Hematopoietic multipotent progenitor cell (in vitro differentiated cells): ENCODE results near the gene MET. TPM values are rescaled to one million over a fixed set of nuclear protein-coding genes. Genes with fewer than 3 reads are reported as not detected.
"Not testable (repeated sequence)": the region's sequence is repeated elsewhere in the genome, so short reads cannot be mapped to it uniquely, and the experiment has no call there.

Source experiments
- DNase-seq, 3 donors: peaks; one replicate each; pipeline ENCODE4 v3.0.0-alpha.2; 2011 to 2015; ENCODE audit warnings: low read depth in 2 of 3, low spot score in 2 of 3
- total RNA-seq: library from RNA; depleted of rRNA; stranded (reverse); fragments of >200 nt; gene quantifications from one replicate; pipeline ENCODE4 v1.2.3, GENCODE V29; 2012

MET gene
- total RNA-seq, 1 donor, result under 0.01 TPM

GRCh38 chr7:116696707-116697106, 24.7 kb downstream of the MET start:
- no peak for DNase-seq

DNA sequence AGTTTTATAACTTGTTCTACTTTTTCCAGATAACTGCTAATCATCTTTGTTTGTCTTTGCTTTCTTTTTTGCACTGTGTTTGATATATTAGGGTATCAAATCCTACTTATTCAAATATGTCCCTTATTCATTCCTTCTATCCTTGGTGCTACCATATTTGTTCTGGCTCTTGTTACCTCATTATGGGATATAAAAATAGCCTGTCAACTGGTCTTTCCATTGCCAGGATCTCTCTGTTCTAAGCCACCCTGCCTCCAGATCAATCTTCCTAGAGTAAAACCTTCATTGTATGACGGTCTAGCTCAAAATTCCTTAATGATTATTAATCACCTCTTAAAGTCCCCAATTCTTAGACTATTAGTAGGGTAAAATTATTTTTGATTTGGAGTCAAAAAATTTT, 25.2 kb downstream of the MET start:
- no peak for DNase-seq

GRCh38 chr7:116697761-116698160, 25.8 kb downstream of the MET start:
- DNase-seq, result no peak

GRCh38 chr7:116698396-116698795, 26.4 kb downstream of the MET start:
- no peak for DNase-seq

- DNase-seq, result no peak
These were observed 27.1 kb downstream of the MET start for GRCh38 chr7:116698930-116699721.

- DNase-seq, result no peak
These were observed 27.7 kb downstream of the MET start for GRCh38 chr7:116699722-116700120.

- no peak for DNase-seq
These were observed 30.2 kb downstream of the MET start for GRCh38 chr7:116702046-116702785.

DNA sequence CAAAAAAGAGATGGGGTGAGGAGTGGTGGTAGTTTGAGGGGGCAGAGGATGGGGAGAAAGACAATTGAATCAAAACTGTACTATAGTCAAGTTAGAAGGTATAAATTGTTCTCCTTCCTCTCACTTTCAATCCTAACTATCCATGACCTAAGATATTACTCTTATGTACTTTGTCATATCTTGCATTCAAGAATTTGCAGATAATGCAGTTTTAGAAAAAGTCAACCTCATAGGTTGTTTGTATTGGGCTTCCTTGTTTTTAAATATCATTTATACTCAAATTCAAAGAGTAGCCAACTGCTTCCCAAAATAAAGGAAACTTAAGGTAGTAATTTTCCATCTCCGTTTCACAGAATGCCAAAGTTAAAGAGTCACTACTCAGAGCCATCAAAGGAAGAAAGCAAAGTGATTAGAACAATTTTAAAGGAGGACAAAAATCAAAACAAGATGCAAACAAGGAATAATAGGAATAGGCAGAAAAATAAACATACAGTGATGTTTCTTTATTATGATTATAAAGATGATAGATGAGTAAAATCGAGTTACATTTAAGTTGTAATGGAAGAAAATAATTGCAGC, 32.7 kb downstream of the MET start:
- no peak for DNase-seq

DNA sequence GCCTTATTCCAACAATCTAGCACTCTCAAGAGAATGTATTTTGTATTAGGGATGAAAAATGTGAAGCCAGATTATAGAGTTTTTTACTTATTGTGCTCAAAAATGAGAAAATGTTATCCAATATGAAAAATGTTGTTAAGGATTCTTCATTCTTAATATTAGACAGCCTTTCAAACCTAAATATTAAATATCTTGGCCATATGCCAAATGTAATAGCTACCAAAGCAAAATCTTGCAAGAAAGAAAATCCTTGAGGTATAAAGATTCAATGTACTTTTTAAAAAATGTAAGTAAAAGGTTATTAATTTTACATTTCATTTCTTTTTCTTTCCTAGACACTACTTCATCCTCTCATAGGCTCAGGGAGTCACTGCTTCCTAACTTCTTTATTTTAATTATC, 33.4 kb downstream of the MET start:
- no peak for DNase-seq

DNA sequence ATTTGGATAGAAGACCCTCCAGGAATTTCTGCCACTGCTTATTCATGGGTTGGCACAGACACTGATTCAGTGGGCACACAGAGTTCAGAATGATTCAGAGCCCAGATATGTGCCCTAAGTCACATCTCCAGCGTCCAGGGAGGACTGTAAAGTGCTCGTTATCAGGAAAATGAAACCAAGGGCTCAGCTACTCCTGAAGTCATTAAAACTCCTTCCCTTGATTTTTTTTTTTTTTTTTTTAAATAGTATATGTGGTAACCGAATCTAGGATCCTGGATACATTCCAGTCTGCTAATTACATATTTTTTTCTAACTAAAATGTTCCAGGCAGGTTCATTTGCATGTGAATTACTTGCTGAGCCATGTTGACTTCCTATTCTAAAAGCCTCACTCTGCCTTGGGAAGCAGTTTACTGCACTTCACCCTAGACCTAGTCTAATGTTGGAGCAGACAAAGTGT, 34.7 kb downstream of the MET start:
- DNase-seq, result no peak

DNA sequence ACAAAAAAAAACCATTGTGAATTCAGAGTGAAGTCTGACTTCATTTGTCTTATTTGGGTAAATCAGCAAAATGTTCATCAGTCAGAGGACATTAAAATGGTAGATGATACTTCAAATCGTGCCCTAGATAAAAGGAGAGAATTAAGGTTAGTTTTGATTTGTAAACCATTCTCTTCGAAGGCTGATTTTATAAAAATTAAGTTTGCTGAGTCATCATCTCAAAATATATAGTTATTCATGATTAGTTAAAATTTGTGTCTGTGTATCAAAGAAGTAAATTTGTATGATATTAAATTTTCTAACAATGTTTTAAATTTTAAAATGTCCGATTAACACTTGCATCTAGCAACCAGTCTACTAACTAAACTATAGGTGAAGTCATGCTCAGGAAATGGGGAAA, 35.3 kb downstream of the MET start:
- DNase-seq, result no peak

DNA sequence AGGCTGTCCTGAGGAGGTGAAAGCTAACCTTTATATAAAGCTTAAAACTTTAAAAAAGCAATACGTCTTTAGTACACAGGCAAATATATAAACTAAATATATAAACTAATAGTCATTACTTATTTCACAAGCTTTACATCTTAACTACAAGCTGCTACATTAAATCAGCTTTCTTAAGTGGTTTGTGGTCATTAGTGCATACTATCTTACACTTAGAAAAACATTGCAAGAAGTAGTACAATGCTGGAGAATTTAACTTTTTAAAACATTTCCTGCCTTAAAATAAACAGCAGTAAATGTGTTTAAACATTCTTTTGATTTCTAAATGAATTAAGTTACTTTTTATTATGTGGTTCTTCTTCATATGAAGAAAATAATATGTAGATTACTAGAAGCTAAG, 36.3 kb downstream of the MET start:
- DNase-seq, result no peak

GRCh38 chr7:116708861-116709260, 36.9 kb downstream of the MET start:
- no peak for DNase-seq

DNA sequence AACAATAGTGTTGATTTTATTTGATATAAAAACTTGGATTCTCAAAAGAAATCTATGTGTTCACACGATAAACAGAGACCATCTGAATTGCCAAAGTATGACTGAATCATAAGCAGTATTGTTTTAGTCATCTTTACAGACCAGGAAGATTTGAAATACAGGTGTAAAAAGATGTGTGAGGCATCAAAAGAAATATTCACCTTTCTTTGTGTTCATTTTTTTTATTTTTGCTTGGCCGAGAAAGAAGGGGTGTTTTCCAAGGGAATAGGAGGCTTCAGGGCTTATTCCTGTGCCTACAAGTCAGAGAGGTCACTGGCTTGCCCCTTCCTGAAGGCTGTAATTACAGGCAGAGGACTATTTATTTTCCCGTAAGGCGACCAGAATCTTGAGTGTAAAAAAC, 37.3 kb downstream of the MET start:
- DNase-seq, result no peak

GRCh38 chr7:116710764-116711452, 38.9 kb downstream of the MET start:
- no peak for DNase-seq

DNA sequence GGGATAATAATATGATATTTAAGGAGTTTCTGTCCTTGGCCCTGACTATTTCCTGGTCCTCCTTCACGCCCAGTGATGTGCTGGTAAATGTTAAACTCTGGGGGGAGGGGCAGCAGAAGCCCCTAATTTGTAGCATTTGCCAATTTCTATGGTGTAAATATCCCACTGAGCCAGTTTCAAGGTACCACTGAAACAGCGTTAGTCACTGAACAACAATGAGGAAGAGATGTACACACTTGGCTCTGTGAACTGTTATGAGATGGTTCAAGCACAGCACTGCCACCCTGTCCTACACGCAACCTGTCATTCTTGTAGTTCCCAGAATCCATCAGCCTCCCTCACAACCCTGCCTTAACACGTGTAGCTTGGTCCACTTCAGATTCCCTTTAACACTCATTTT, 39.8 kb downstream of the MET start:
- no peak for DNase-seq

- DNase-seq, result no peak
These were observed 41.5 kb downstream of the MET start for GRCh38 chr7:116713500-116713899.

- no peak for DNase-seq
These were observed 41.9 kb downstream of the MET start for GRCh38 chr7:116713918-116714317.

DNA sequence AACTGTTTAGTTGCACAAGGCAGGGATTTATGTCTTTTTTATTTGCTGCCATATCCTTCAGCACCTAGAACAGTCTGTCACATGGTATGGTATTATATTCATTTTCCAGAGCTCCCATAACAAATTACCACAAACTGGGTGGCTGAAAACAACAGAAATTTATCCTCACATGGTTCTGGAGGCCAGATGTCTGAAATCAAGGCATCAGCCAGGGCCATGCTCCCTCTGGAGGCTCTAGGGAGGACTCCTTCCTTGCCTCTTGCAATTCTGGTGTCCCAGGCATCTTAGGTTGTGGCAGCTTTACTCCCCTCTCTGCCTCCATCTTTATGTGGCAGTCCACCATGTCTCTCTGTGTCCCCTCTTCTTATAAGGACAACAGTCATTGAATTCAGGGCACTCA, 43.1 kb downstream of the MET start:
- DNase-seq, result no peak

GRCh38 chr7:116717137-116717536, 45.1 kb downstream of the MET start:
- DNase-seq, result no peak

- DNase-seq, result not testable (repeated sequence)
These were observed 52.0 kb downstream of the MET start for GRCh38 chr7:116723959-116724529.
